ENCODE results near the gene PXT1. TPM values are rescaled to one million over a fixed set of nuclear protein-coding genes. Genes with fewer than 3 reads are reported as not detected.

PXT1 gene
- total RNA-seq, 2 donors from 2014 or later: not detected

- intact Hi-C loops (cut with DNase I): no loop called here
- no peaks in the 10 kb centered on the region for H3K36me3 ChIP-seq (replicated peaks in 1 of 2; ENCODE audit: insufficient read depth in 1 of 2, low read depth in 2 of 2)
- DNase-seq (no peak), ATAC-seq (no peak)
- H3K4me1 ChIP-seq: no peaks in the 10 kb centered on the region
- TF ChIP-seq CTCF (IDR thresholded peaks at IDR 0.05): peak in 3 of 7 experiments; percentile 30 to 48 (median 47)
- no peak for TF ChIP-seq POLR2A (IDR thresholded peaks at IDR 0.05)
- H3K27ac ChIP-seq: no peak overlapping the region
- H3K9me3 ChIP-seq: no peaks in the 10 kb centered on the region
- H3K4me3 ChIP-seq: no peak overlapping the region
- H3K27me3 ChIP-seq: no peaks in the 10 kb centered on the region
- WGBS, 2 donors: 71 to 97% methylated on average over 4 of the region's 4 CpGs
Observed at GRCh38 chr6:36428911-36429310, 13.7 kb downstream of the PXT1 start.

GRCh38 chr6:36426622-36427021 is 16.0 kb downstream of the PXT1 start:
- no peak for ATAC-seq
- Histone ChIP-seq H3K27ac (no peak overlapping the region), H3K36me3 (replicated peaks in 1 of 2; ENCODE audit: insufficient read depth in 1 of 2, low read depth in 2 of 2) (no peaks in the 10 kb centered on the region), H3K4me3 (no peak overlapping the region), H3K9me3 (no peaks in the 10 kb centered on the region), H3K27me3 (no peaks in the 10 kb centered on the region), H3K4me1 (peaks cover 7% of the 10 kb centered on the region)
- TF ChIP-seq CTCF (IDR thresholded peaks at IDR 0.05): no peak
- no peak for TF ChIP-seq POLR2A (IDR thresholded peaks at IDR 0.05)
- intact Hi-C loops (cut with DNase I): no loop called here
- 81 to 92% methylated on average over 3 of the region's 3 CpGs for WGBS, 2 donors
- no peak for DNase-seq

GRCh38 chr6:36423101-36423824 is 19.4 kb downstream of the PXT1 start:
- no peaks in the 10 kb centered on the region for H3K9me3 ChIP-seq
- no peaks in the 10 kb centered on the region for H3K27me3 ChIP-seq
- H3K4me1 ChIP-seq: peaks cover 7% of the 10 kb centered on the region
- no peaks in the 10 kb centered on the region for H3K36me3 ChIP-seq (replicated peaks in 1 of 2; ENCODE audit: insufficient read depth in 1 of 2, low read depth in 2 of 2)
- peak overlapping the region; percentile 48 to 87 (median 82) for H3K27ac ChIP-seq
- peak overlapping the region; percentile 22 to 24 for H3K4me3 ChIP-seq
- ATAC-seq (peak; percentile 100), DNase-seq (peak; percentile 98 to 100 (median 98))
- TF ChIP-seq POLR2A (IDR thresholded peaks at IDR 0.05): peak; percentile 43 to 86 (median 85)
- TF ChIP-seq CTCF (IDR thresholded peaks at IDR 0.05): peak; percentile 37 to 88 (median 83)
- 0 to 1% methylated on average over 50 to 51 of the region's 51 CpGs for WGBS, 2 donors
- intact Hi-C loops (cut with DNase I): no loop called here

GRCh38 chr6:36422714-36423100 is 19.9 kb downstream of the PXT1 start:
- TF ChIP-seq POLR2A (IDR thresholded peaks at IDR 0.05) (no peak), CTCF (IDR thresholded peaks at IDR 0.05) (no peak)
- no peaks in the 10 kb centered on the region for H3K36me3 ChIP-seq (replicated peaks in 1 of 2; ENCODE audit: insufficient read depth in 1 of 2, low read depth in 2 of 2)
- 6 to 10% methylated on average over 4 of the region's 4 CpGs for WGBS, 2 donors
- DNase-seq (no peak), ATAC-seq (no peak)
- intact Hi-C loops (cut with DNase I): no loop called here
- no peaks in the 10 kb centered on the region for H3K9me3 ChIP-seq
- peaks cover 7% of the 10 kb centered on the region for H3K4me1 ChIP-seq
- peak overlapping the region; percentile 48 to 87 (median 82) for H3K27ac ChIP-seq
- H3K4me3 ChIP-seq: no peak overlapping the region
- H3K27me3 ChIP-seq: no peaks in the 10 kb centered on the region

- no peak overlapping the region for H3K27ac ChIP-seq
- H3K9me3 ChIP-seq: no peaks in the 10 kb centered on the region
- TF ChIP-seq CTCF (IDR thresholded peaks at IDR 0.05) (no peak), POLR2A (IDR thresholded peaks at IDR 0.05) (no peak)
- intact Hi-C loops (cut with DNase I): no loop called here
- no peak overlapping the region for H3K4me3 ChIP-seq
- no peaks in the 10 kb centered on the region for H3K36me3 ChIP-seq (replicated peaks in 1 of 2; ENCODE audit: insufficient read depth in 1 of 2, low read depth in 2 of 2)
- DNase-seq (no peak), ATAC-seq (no peak)
- 65 to 83% methylated on average over 1 of the region's 1 CpG for WGBS, 2 donors
- peaks cover 7% of the 10 kb centered on the region for H3K4me1 ChIP-seq
- no peaks in the 10 kb centered on the region for H3K27me3 ChIP-seq
Observed at GRCh38 chr6:36419310-36419709, 23.3 kb downstream of the PXT1 start.

All from body of pancreas (tissue), 4 donors.